ENCODE data around the gene ISX.

The ISX gene

DNA sequence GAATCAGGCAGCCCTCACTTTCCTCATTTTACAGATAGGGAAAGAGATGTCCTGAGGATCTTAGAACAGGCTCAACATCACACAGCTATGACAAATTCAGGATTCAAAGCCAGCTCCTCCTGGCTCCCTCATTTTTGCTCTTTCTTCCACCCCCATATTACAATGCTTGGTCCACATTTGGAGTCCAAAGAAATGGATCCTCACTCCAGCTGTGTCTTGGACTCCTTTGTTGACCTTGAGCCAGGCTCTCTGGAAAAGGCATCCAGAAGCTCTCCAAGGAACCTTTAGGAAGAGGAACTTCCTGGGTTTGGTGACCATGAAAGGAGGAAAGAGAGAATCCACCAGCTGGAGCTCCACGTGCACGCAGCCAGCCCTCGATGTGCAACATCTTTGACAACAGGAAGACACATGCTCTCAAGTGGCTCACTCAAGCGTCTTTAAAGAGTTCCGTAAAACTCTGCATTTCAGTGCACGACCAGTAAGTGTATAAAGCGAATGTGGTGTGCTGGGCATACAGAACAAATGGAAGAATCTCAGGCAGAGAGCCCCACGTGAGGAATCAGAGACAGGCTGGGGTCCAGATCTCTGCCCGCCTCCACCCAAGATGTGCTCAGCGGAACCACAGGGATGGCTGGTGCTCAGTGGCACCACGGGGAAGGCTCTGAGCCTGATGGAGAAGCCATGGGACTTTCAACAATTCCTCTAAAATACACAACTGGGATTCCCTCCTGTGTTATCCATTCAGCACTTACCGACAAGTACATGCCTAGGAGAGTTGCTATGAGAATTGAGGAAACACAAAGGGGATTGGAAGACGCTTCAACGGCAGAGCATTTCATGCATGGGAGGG, 48.4 kb downstream of the ISX start:
- DNase-seq = no peak

DNA sequence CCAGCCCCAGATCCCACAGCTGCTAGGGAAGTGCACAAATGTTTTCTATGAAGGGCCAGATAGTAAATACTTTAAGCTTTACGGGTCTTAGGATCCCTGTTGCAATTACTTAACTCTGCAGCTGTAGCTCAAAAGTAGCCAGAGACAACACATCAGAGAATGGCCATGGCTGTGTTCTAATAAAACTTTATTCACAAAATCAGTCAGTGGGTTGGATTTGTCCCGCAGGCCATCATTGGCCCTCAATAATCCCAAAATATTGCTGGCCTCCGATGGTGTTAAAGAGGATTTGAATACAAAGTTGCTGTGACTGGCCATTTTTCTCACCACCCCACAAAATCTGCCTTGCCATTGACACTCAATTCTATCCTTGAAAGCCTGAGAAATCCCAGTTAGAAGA, 49.6 kb downstream of the ISX start:
- DNase-seq = no peak

DNA sequence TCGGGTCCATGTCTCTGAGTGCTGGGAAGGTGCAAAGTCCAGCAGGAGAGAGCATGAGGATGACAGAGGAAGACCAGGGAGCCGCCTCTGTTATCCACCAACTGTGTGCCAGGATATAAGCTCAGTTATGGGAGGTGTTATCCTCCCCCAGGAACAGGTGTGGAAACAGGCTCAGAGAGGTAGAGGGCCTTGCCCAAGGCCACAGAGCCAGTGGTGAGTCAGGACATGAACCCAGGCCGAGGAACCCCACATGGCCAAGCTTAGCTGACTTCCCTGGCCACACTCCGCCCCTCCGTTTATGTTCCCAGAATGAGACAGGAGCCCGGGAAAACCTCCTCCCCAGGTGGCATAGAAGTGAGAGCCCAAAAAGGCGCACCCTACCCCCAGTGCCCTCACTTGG, 50.3 kb downstream of the ISX start:
- no peak for DNase-seq

DNA sequence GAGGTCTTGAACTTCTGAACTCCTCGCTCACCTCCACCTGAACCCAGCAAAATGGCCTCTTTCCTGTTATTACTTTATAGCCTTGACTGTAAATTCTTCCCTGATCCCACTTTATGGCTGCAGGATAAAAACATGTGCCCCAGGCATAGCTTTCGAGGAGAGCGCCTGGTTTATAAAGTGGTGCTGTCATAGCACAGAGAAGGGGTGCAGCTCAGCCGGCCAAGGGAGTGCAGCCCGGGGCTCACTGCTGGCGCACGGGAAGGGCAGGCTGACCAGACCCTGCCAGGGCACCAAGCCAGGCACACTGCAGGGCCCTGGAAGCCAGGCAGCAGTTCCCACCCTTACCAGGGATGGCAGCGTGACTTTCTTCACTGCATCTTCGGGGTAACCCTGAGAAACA, 50.9 kb downstream of the ISX start:
- no peak for DNase-seq

DNA sequence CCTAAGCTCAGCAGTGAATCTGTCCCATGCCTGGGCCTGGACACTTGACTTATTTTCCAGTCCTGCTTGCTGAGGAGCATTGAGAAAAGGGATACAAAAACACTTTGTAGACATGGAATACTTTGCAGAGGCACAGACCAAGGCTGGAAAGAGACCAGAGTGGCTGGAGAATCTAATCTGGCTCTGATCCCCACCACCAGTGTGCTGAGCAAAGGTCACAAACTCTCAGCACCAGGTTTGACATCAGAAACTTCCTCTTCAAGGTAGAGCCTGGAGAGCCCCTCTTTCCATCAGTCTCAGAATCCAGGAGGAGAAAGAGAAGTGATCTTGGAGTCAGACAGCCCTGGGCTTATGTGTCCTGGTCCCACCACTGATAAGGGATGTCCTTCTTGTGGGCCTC, 53.5 kb downstream of the ISX start:
- DNase-seq = no peak

DNA sequence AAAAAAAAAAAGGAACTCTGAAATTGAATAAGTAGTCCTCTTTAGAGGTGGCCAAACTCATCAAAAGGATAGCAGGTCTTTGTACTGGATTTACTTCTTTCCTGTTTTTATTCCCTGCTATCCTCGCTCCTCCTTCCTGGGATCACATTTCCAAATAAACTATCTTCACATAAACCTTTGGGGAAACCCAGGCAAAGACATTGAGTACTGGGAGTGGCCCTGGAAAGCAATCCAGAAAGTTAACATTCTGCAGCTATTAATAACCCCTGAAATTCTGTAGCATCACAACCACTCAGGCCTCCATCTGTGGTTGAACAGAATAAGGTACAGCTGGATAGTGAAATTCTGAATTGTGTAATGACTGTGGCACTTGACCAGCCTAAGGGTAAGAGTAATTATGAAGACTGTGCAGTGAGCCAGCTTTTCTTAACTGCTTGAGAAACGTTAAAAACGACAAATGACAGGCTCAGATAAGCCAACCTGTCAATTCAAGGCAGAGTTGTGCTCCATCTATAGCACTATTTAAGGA, 58.8 kb downstream of the ISX start:
- DNase-seq = no peak

DNA sequence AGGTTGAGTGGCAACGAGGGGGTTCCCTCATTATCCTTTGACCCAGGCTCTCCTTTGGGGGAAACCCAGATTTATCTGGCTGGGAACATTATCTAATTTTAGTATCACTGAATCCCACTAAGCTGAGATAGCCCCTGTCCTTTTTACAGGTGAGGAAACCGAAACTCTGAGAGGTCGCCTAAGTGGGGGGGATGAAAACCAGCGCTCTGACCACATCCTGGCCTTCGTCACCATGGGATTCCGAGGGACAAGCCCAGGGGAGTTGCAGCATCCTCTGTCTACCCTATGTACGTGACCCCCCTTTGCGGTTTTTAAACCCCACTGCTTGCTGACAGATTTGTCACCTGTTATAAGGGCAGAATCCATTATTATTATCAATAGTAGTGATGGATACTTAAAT, 61.0 kb downstream of the ISX start:
- no peak for DNase-seq

DNA sequence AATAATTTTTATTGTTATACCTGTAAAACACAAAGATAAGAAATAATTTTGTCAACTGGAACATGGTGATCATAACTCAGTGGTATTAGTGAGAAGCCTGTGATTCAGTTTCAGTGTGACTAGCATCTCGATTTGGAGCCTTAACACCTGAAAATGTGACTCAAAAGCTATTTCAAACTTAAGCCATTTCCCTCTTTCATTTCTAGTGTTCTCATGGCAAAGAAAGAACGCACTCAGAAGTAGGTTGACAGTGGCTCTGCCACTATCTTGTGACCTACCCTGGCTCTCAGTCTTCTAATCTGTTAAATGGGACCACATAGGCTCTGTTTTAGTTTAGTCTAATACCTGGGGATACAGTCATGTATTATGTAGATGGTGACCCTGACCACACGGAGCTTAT, 62.7 kb downstream of the ISX start:
- no peak for DNase-seq

DNA sequence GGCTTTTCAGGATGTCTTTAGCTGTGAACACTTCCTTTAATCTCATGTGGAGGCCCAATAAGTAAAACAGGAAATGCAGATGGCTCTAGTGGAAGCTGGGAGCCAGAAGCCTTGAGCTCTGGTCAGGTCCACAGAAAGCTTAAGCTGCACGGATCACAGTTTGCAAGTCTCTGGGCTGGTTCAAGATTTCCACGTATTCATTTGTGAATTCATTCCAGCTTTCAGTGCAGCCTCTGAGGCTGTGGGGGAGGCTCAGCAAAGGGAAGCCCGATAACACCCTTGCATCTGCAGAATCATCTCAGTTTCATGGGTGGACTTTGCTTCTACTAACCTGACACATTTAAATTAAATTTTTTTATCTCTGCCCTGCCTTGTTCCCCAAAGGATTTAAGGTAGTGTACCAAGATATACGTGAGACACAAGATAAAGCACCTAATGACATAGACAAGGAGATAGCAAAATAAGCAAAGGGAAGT, 65.6 kb downstream of the ISX start:
- no peak for DNase-seq

DNA sequence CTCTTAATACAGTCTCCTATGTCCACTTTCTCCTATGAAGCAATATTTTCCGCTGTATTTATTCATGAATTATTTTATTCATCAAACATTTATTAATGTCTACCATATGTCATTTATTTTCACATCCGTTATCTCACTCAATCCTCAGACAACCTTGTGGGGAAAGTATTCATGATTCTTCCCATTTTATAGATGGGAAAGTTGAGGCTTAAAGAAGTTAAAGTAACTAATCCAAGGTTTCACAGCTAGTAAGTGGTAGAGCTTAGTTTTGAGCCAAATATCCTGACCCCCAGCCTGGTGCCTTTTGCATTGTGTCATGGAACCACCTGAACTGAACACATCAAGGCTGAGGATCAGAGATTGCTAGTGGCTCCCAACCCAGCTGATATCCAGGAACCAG, 66.6 kb downstream of the ISX start:
- DNase-seq = no peak

DNA sequence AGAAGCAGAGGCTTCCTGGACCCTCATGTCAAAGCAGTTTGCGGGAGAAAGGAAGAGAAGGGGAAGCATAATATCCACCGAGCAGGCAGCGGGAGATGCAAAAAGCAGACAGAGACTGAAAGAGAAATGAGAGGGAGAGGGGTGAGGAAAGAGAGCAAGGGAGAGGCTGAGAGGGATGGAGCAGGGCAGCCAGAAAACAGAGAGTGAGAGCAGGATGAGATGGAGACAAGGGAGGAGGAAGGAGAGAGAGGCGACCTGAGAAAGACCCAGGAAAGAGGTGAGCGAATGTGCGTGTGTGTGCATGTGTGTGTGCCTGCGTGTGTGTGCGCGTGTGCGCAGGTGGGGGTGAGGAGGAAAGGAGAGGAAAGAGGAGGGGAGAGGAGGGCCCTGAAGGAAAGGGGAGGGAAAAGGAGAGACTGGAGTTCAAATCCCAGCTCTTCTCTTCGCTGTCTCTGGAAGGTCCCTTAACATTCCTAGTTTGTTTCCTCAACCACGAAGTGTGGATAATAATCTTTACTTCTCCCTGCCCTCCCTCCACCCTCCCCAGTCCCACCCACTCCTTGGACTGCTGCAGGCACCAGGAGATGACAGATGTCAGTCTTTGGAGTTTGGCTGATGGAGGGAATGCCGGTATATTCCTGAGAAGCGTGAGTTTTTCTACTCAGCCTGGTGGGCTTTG, 67.9 kb downstream of the ISX start:
- DNase-seq = no peak

DNA sequence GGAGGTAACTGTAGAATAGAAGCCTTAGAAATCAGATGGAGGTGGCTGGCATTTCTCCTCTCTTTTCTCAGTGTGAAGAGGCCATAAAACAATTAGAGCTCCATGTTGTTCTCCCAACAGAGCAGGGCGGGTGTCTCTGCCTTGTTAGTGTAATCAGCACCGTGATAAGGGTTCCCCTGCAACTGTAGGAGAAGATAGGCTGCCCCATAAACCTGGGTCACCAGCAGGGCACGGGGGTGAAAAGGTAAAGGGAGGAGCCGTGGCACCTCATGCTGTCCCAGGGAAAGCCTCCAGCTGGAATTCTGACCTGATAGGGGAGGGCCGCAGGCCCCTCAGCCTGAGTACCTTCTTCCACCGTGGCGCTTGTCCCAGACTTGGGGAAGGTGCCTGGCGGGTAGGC, 68.7 kb downstream of the ISX start:
- DNase-seq = no peak

DNA sequence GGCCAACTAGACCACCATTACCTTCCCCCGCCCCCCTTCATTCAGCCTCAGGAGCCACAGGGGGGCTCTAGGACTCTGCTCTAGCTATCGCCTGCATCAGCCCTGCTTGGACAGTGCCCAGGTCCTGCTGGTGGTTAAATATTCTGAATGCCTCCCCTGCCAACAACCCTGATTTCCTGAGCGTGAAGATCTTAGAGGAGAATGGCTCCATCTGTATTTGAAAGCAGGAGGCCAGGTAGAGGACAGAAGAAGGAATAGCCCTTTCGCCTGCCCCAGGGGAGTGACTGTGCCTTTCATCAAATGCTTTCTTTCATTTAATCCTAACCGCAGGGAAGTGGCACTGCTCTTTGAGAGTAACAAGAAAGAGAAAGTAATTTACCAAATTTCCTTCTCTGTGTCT, 69.2 kb downstream of the ISX start:
- no peak for DNase-seq
